GM12878 (cell line): ENCODE measurements around the gene HNRNPR. TPM values are rescaled to one million over a fixed set of nuclear protein-coding genes. Genes with fewer than 3 reads are reported as not detected.

Experiments used
- ATAC-seq: fragments of 200-7000 bp; cut with Tn5 transposase; 3 replicates; pipeline ENCODE4 v1.9.1; 2020; ENCODE audit warnings: mild to moderate bottlenecking, moderate library complexity
- BruUV-seq: library from RNA; stranded (reverse); fragments of 400-500 nt; replicated peaks from 2 replicates; lab custom pipeline; 2021; lab: Mats Ljungman, UMichigan
- CTCF ChIA-PET: fragments of 300-600 bp; sonication (Branson Sonifier 250); formaldehyde crosslinking; extraction: SDS; loops from one replicate; lab custom pipeline; 2021; ENCODE audit warnings: inconsistent platforms; lab: Yijun Ruan, JAX
- POLR2A ChIA-PET: fragments of 350-600 bp; formaldehyde crosslinking; extraction: SDS; loops from one replicate; lab custom pipeline; 2021; ENCODE audit warnings: inconsistent platforms; lab: Charles Lee
- RAD21 ChIA-PET: fragments of 300-600 bp; sonication (Branson Sonifier 250); formaldehyde crosslinking; loops from one replicate; lab custom pipeline; 2023; ENCODE audit warnings: antibody characterized with exemption; ENCODE audit not compliant: unreplicated experiment; lab: Charles Lee
- SMC1A ChIA-PET: fragments of 300-600 bp; sonication (Branson Sonifier 250); formaldehyde crosslinking; loops from one replicate; lab custom pipeline; 2023; ENCODE audit not compliant: unreplicated experiment, uncharacterized antibody; lab: Charles Lee
- DNase-seq: peaks from one replicate; pipeline ENCODE4 v3.0.0-alpha.2; 2011; ENCODE audit warnings: low read depth, low spot score
- FAIRE-seq: peaks from 3 replicates; lab custom pipeline; 2011; peaks lifted over from hg19 to GRCh38; lab: Jason Lieb, UNC
- H2AFZ ChIP-seq: 2 replicates; pipeline ENCODE4 v1.6.0; 2011; ENCODE audit warnings: low read depth, low read length, control low read depth; ENCODE audit not compliant: control insufficient read depth
- H3K27ac ChIP-seq: 2 replicates; pipeline ENCODE4 v1.5.1; 2011; ENCODE audit warnings: control low read depth; ENCODE audit not compliant: control insufficient read depth, insufficient read depth
- H3K27me3 ChIP-seq, 2 experiments: replicated peaks in 1 of 2; 2 replicates each; pipeline versions ENCODE4 v1.6.0 to v1.6.1; 2011; ENCODE audit warnings: low read length in 1 of 2; ENCODE audit not compliant: control insufficient read depth in 2 of 2, insufficient read depth in 2 of 2
- H3K36me3 ChIP-seq, 2 experiments: 2 replicates each; pipeline ENCODE4 v1.5.1; 2011; ENCODE audit warnings: low read length in 1 of 2; ENCODE audit not compliant: control insufficient read depth in 2 of 2, insufficient read depth in 2 of 2
- H3K4me1 ChIP-seq: 2 replicates; pipeline ENCODE4 v1.6.1; 2011; ENCODE audit warnings: mild to moderate bottlenecking, low read length, moderate library complexity, mixed read lengths; ENCODE audit not compliant: control insufficient read depth, insufficient read depth
- H3K4me2 ChIP-seq: 2 replicates; pipeline ENCODE4 v1.6.0; 2011; ENCODE audit warnings: control low read depth; ENCODE audit not compliant: control insufficient read depth, insufficient read depth
- H3K4me3 ChIP-seq: fragments of 200-600 bp; sonication (generic); 2 replicates; pipeline ENCODE4 v1.5.1; 2016
- H3K79me2 ChIP-seq: 2 replicates; pipeline ENCODE4 v1.6.0; 2011; ENCODE audit warnings: low read length; ENCODE audit not compliant: control insufficient read depth, insufficient read depth
- H3K9ac ChIP-seq: 2 replicates; pipeline ENCODE4 v1.8.0; 2011; ENCODE audit warnings: low read length, control low read depth, mixed read lengths; ENCODE audit not compliant: control insufficient read depth, insufficient read depth
- H3K9me3 ChIP-seq: replicated peaks from 3 replicates; pipeline ENCODE4 v1.5.1; 2011; ENCODE audit warnings: mild to moderate bottlenecking, low read length; ENCODE audit not compliant: control insufficient read depth, insufficient read depth
- H4K20me1 ChIP-seq: 2 replicates; pipeline ENCODE4 v1.6.0; 2011; ENCODE audit not compliant: control insufficient read depth, insufficient read depth
- BCL11A ChIP-seq: IDR thresholded peaks from 2 replicates; pipeline ENCODE4 v1.6.1; 2011; ENCODE audit warnings: low read depth, low read length
- CREB1 ChIP-seq: IDR thresholded peaks from 2 replicates; pipeline ENCODE4 v1.6.1; 2012; ENCODE audit warnings: low read depth, mild to moderate bottlenecking, inconsistent platforms
- ELK1 ChIP-seq: IDR thresholded peaks from 2 replicates; pipeline ENCODE4 v1.6.1; 2012; ENCODE audit warnings: low read depth, low read length, improper control_type of control experiment
- EP300 ChIP-seq, 2 experiments: fragments of 150-350 bp in 1 of 2; IDR thresholded peaks; 2 replicates each; pipeline ENCODE4 v1.6.1; 2011 to 2012; ENCODE audit warnings: low read depth in 2 of 2, low read length in 2 of 2, borderline replicate concordance in 1 of 2, improper control_type of control experiment in 1 of 2, inconsistent platforms in 1 of 2; ENCODE audit not compliant: control insufficient read depth in 1 of 2
- HCFC1 ChIP-seq: fragments of 150-350 bp; IDR thresholded peaks from 2 replicates; pipeline ENCODE4 v1.6.1; 2014; ENCODE audit warnings: low read length
- IKZF2 ChIP-seq, 2 experiments: fragments of 450-650 bp; IDR thresholded peaks; 2 replicates each; pipeline ENCODE4 v1.6.1; 2017; ENCODE audit warnings: mild to moderate bottlenecking in 2 of 2, moderate library complexity in 2 of 2
- IRF5 ChIP-seq: fragments of 450-650 bp; IDR thresholded peaks from 2 replicates; pipeline ENCODE4 v1.6.1; 2017; ENCODE audit warnings: borderline replicate concordance
- JUNB ChIP-seq: IDR thresholded peaks from 2 replicates; pipeline ENCODE4 v1.6.1; 2016; ENCODE audit warnings: antibody characterized with exemption, mild to moderate bottlenecking
- MYC ChIP-seq: IDR thresholded peaks from 2 replicates; pipeline ENCODE4 v1.6.1; 2011; ENCODE audit warnings: mild to moderate bottlenecking, low read length, moderate library complexity, inconsistent platforms; ENCODE audit not compliant: insufficient read depth, insufficient replicate concordance, insufficient read length, severe bottlenecking
- RBBP5 ChIP-seq: fragments of 200-600 bp; sonication (generic); conservative IDR thresholded peaks from 2 replicates; pipeline ENCODE4 v1.6.1; 2016
- SP1 ChIP-seq: IDR thresholded peaks from one replicate; pipeline ENCODE4 v1.6.1; 2011; ENCODE audit warnings: low read depth, low read length
- SPI1 ChIP-seq: IDR thresholded peaks from 2 replicates; pipeline ENCODE4 v1.6.1; 2011; ENCODE audit warnings: low read depth, mild to moderate bottlenecking, low read length, moderate library complexity, borderline replicate concordance; ENCODE audit not compliant: insufficient read depth
- ZBED1 ChIP-seq: IDR thresholded peaks from 2 replicates; pipeline ENCODE4 v1.6.1; 2016; ENCODE audit warnings: borderline replicate concordance
- ZNF622 ChIP-seq: fragments of 450-650 bp; IDR thresholded peaks from 2 replicates; pipeline ENCODE4 v1.6.1; 2017; ENCODE audit warnings: mild to moderate bottlenecking, inconsistent platforms
- WGBS: methylation state at CpG from one replicate; pipeline ENCODE4 v1.1.6; 2016; ENCODE audit warnings: low lambda C conversion rate; ENCODE audit not compliant: insufficient replicate concordance, insufficient coverage; ENCODE audit errors: missing lambda C conversion rate; 5-methylcytosine and 5-hydroxymethylcytosine counted together
- in situ Hi-C: fragments of 300-500 bp; cut with MboI; formaldehyde crosslinking; loops from 9 replicates; pipeline ENCODE4 v1.14.3; 2018; ENCODE audit warnings: mixed read lengths
- intact Hi-C: fragments of 100-400 bp; cut with micrococcal nuclease; formaldehyde crosslinking; loops from one replicate; pipeline ENCODE4 v1.14.2; 2022; ENCODE audit not compliant: unreplicated experiment
- polyA plus RNA-seq, 11 experiments: library from polyadenylated mRNA; depleted of rRNA in 4 of 11; unstranded in 6 of 11; stranded (reverse) in 5 of 11; fragments of >200 nt; fragmentation: Nextera tagmentation in 4 of 11; fragmentation: Illumina TruSeq in 1 of 11; extraction: Ambion mirVana in 4 of 11; extraction: Trizol in 1 of 11; gene quantifications; 1 replicate in 1 of 11; 2 replicates in 10 of 11; pipeline versions ENCODE4 v1.2.1 to v1.2.3, GENCODE V29; 2011 to 2016; ENCODE audit warnings: inconsistent platforms in 2 of 11, missing spikeins in 2 of 11, low read depth in 1 of 11
- total RNA-seq, 4 experiments: library from RNA; depleted of rRNA in 3 of 4; stranded (reverse); fragments of >200 nt in 3 of 4; fragmentation: Illumina TruSeq in 1 of 4; extraction: Trizol in 1 of 4; gene quantifications; 2 replicates each; pipeline versions ENCODE4 v1.2.1 to v1.2.3, GENCODE V29; 2013 to 2021

The HNRNPR gene
- total and polyA plus RNA-seq, 10 of the 15 experiments (the other 5 are each of a cell fraction or from before 2014, with no cell fraction given): 80.5 to 280 (median 218) TPM

- POLR2A ChIA-PET: interaction anchor here (1.0 to 1.1 kb wide), 3 partner anchors 8 to 11 kb away, joined by 3 read pairs; no protein-coding TSS in a partner anchor
- CTCF ChIA-PET: interaction anchor here (1.5 kb wide), 1 partner anchor 38 kb away, joined by 3 read pairs; no protein-coding TSS in a partner anchor
- no peak for DNase-seq
These were observed 13.2 kb upstream of the HNRNPR start for GRCh38 chr1:23357138-23357908.

More at GRCh38 chr1:23357138-23357908, 13.2 kb upstream of the HNRNPR start:
- Histone ChIP-seq H2AFZ (no peak overlapping the region), H3K4me3 (no peak overlapping the region), H3K9ac (no peak overlapping the region), H3K4me1 (no peaks in the 10 kb centered on the region), H4K20me1 (no peaks in the 10 kb centered on the region), H3K79me2 (no peaks in the 10 kb centered on the region), H3K4me2 (no peak overlapping the region), H3K9me3 (peaks cover 18% of the 10 kb centered on the region), H3K27me3 (no peaks in the 10 kb centered on the region), H3K36me3 (peaks cover 0 to 2% of the 10 kb centered on the region in 2 experiments; a peak in 2 of 4 replicates), H3K27ac (no peak overlapping the region)
- in situ Hi-C loops (no loop called here), intact Hi-C loops (no loop called here)
- ChIA-PET RAD21 (interaction anchor here (0.6 kb wide), 1 partner anchor 28 kb away, joined by 3 read pairs; no protein-coding TSS in a partner anchor), SMC1A (interaction anchor here (0.9 to 1.2 kb wide), 2 partner anchors 11 to 27 kb away, joined by 3 to 4 read pairs; no protein-coding TSS in a partner anchor)
- BruUV-seq: no TSS peak
- FAIRE-seq: no peak
- TF ChIP-seq EP300 (IDR thresholded peaks at IDR 0.05; ENCODE audit: borderline replicate concordance in 1 of 2, control insufficient read depth in 1 of 2, low read depth in 2 of 2, low read length in 2 of 2) (no peak), RBBP5 (no peak), ZNF622 (no peak), BCL11A (no peak), SPI1 (no peak), MYC (no peak), IRF5 (no peak), CREB1 (no peak), ZBED1 (no peak), IKZF2 (IDR thresholded peaks at IDR 0.05) (no peak), SP1 (no peak), HCFC1 (no peak), JUNB (no peak), ELK1 (no peak)
- WGBS: 68% methylated on average over 3 of the region's 3 CpGs
- no peak for ATAC-seq
